ENCODE data around the gene HNRNPA1.
"Not testable (repeated sequence)": the region's sequence is repeated elsewhere in the genome, so short reads cannot be mapped to it uniquely, and the experiment has no call there.

HNRNPA1 gene

GRCh38 chr12:54280468-54281260 is at the start of gene HNRNPA1:
TSS of gene HNRNPA1 (plus strand) at chr12:54280726. CDS start at chr12:54280808, 82 bp downstream.
- DNase-seq (ENCODE audit: low read depth): peak; percentile 94

GRCh38 chr12:54231269-54231668 is 49.3 kb upstream of the HNRNPA1 start:
- DNase-seq (ENCODE audit: low read depth): not testable (repeated sequence)

GRCh38 chr12:54232790-54233189 is 47.7 kb upstream of the HNRNPA1 start:
- no peak for DNase-seq (ENCODE audit: low read depth)

- no peak for DNase-seq (ENCODE audit: low read depth)
Observed at GRCh38 chr12:54238531-54238930, 42.0 kb upstream of the HNRNPA1 start.

- DNase-seq (ENCODE audit: low read depth): no peak
Observed at GRCh38 chr12:54239620-54240019, 40.9 kb upstream of the HNRNPA1 start.

- DNase-seq (ENCODE audit: low read depth): no peak
Observed at GRCh38 chr12:54240129-54240528, 40.4 kb upstream of the HNRNPA1 start.

GRCh38 chr12:54240971-54241588 is 39.4 kb upstream of the HNRNPA1 start:
- no peak for DNase-seq (ENCODE audit: low read depth)

GRCh38 chr12:54246011-54246641 is 34.4 kb upstream of the HNRNPA1 start:
- no peak for DNase-seq (ENCODE audit: low read depth)

GRCh38 chr12:54249489-54249888 is 31.0 kb upstream of the HNRNPA1 start:
- DNase-seq (ENCODE audit: low read depth): no peak

- no peak for DNase-seq (ENCODE audit: low read depth)
Observed at GRCh38 chr12:54251667-54252284, 28.8 kb upstream of the HNRNPA1 start.

GRCh38 chr12:54253240-54253639 is 27.3 kb upstream of the HNRNPA1 start:
- DNase-seq (ENCODE audit: low read depth): no peak

GRCh38 chr12:54257332-54257731 is 23.2 kb upstream of the HNRNPA1 start:
- no peak for DNase-seq (ENCODE audit: low read depth)

GRCh38 chr12:54258201-54258681 is 22.3 kb upstream of the HNRNPA1 start:
- DNase-seq (ENCODE audit: low read depth): no peak

- no peak for DNase-seq (ENCODE audit: low read depth)
Observed at GRCh38 chr12:54259194-54260011, 21.1 kb upstream of the HNRNPA1 start.

- no peak for DNase-seq (ENCODE audit: low read depth)
Observed at GRCh38 chr12:54261815-54262402, 18.6 kb upstream of the HNRNPA1 start.

GRCh38 chr12:54262403-54262925 is 18.1 kb upstream of the HNRNPA1 start:
- DNase-seq (ENCODE audit: low read depth): no peak

- DNase-seq (ENCODE audit: low read depth): no peak
Observed at GRCh38 chr12:54265364-54265812, 15.1 kb upstream of the HNRNPA1 start.

GRCh38 chr12:54266852-54267251 is 13.7 kb upstream of the HNRNPA1 start:
- no peak for DNase-seq (ENCODE audit: low read depth)

- no peak for DNase-seq (ENCODE audit: low read depth)
Observed at GRCh38 chr12:54270345-54270744, 10.2 kb upstream of the HNRNPA1 start.

GRCh38 chr12:54272214-54272613 is 8.3 kb upstream of the HNRNPA1 start:
- no peak for DNase-seq (ENCODE audit: low read depth)

- no peak for DNase-seq (ENCODE audit: low read depth)
Observed at GRCh38 chr12:54273981-54274380, 6.5 kb upstream of the HNRNPA1 start.
